Hepatocyte (in vitro differentiated cells): ENCODE measurements around the gene EPHA4. TPM values are rescaled to one million over a fixed set of nuclear protein-coding genes. Genes with fewer than 3 reads are reported as not detected.

Source experiments
- DNase-seq: peaks from one replicate; pipeline ENCODE4 v3.0.0-alpha.2; 2016; ENCODE audit warnings: low spot score
- H2AFZ ChIP-seq: fragments of 200-600 bp; sonication (generic); 2 replicates; pipeline ENCODE4 v1.6.0; 2016; ENCODE audit warnings: antibody characterized with exemption, mild to moderate bottlenecking
- H3K27ac ChIP-seq: fragments of 200-600 bp; sonication (generic); 2 replicates; pipeline ENCODE4 v1.5.1; 2016; ENCODE audit warnings: mild to moderate bottlenecking
- H3K27me3 ChIP-seq: fragments of 200-600 bp; sonication (generic); 2 replicates; pipeline ENCODE4 v1.6.1; 2016
- H3K36me3 ChIP-seq: fragments of 200-600 bp; sonication (generic); replicated peaks from 2 replicates; pipeline ENCODE4 v1.5.1; 2016; ENCODE audit warnings: low read depth; ENCODE audit not compliant: insufficient read depth
- H3K4me1 ChIP-seq: fragments of 200-600 bp; sonication (generic); 2 replicates; pipeline ENCODE4 v1.5.1; 2016; ENCODE audit warnings: mild to moderate bottlenecking, moderate library complexity; ENCODE audit not compliant: insufficient read depth
- H3K4me2 ChIP-seq: fragments of 200-600 bp; sonication (generic); 2 replicates; pipeline ENCODE4 v1.6.0; 2016
- H3K4me3 ChIP-seq: fragments of 200-600 bp; sonication (generic); 2 replicates; pipeline ENCODE4 v1.5.1; 2016; ENCODE audit warnings: mild to moderate bottlenecking
- H3K79me2 ChIP-seq: fragments of 200-600 bp; sonication (generic); 2 replicates; pipeline ENCODE4 v1.6.0; 2017; ENCODE audit warnings: mild to moderate bottlenecking
- H3K9me2 ChIP-seq: fragments of 200-600 bp; sonication (generic); replicated peaks from 2 replicates; pipeline ENCODE4 v1.6.0; 2017; ENCODE audit warnings: mild to moderate bottlenecking; ENCODE audit not compliant: insufficient read depth
- H3K9me3 ChIP-seq: fragments of 200-600 bp; sonication (generic); 2 replicates; pipeline ENCODE4 v1.5.1; 2016; ENCODE audit warnings: low read depth, mild to moderate bottlenecking
- H4K20me1 ChIP-seq: fragments of 200-600 bp; sonication (generic); 2 replicates; pipeline ENCODE4 v1.6.0; 2016; ENCODE audit warnings: mild to moderate bottlenecking; ENCODE audit not compliant: insufficient read depth, poor library complexity, severe bottlenecking
- CTCF ChIP-seq: fragments of 200-600 bp; sonication (generic); IDR thresholded peaks from 2 replicates; pipeline ENCODE4 v1.5.1; 2016; ENCODE audit warnings: antibody characterized with exemption, mild to moderate bottlenecking; ENCODE audit not compliant: poor library complexity
- EZH2 ChIP-seq: fragments of 200-600 bp; sonication (generic); IDR thresholded peaks from 2 replicates; pipeline ENCODE4 v1.6.1; 2016; ENCODE audit warnings: antibody characterized with exemption, mild to moderate bottlenecking, borderline replicate concordance
- EZH2phosphoT487 ChIP-seq: fragments of 200-600 bp; sonication (generic); IDR thresholded peaks from one replicate; pipeline ENCODE4 v1.6.1; 2018; ENCODE audit warnings: antibody characterized with exemption, mild to moderate bottlenecking, low read depth, moderate library complexity; ENCODE audit not compliant: unreplicated experiment, severe bottlenecking
- WGBS: methylation state at CpG from one replicate; pipeline ENCODE4 v1.1.6; 2016; ENCODE audit warnings: low lambda C conversion rate; ENCODE audit errors: missing lambda C conversion rate; 5-methylcytosine and 5-hydroxymethylcytosine counted together
- polyA plus RNA-seq: library from polyadenylated mRNA; unstranded; fragments of >200 nt; fragmentation: Nextera tagmentation; extraction: Ambion mirVana; gene quantifications from 2 replicates; pipeline ENCODE4 v1.2.1, GENCODE V29; 2016
- total RNA-seq: library from RNA; depleted of rRNA; stranded (reverse); fragments of >200 nt; gene quantifications from 2 replicates; pipeline ENCODE4 v1.2.3, GENCODE V29; 2014

The EPHA4 gene
- total and polyA plus RNA-seq, 2 experiments from 2014 or later, result 7.8 to 36.8 TPM

GRCh38 chr2:221553333-221553732, 18.8 kb downstream of the EPHA4 start:
- no peaks in the 10 kb centered on the region for H3K36me3 ChIP-seq
- no peaks in the 10 kb centered on the region for H3K9me3 ChIP-seq
- H3K27ac ChIP-seq, result no peak overlapping the region
- no peak overlapping the region for H2AFZ ChIP-seq
- H4K20me1 ChIP-seq, result peaks cover 7% of the 10 kb centered on the region
- H3K27me3 ChIP-seq, result no peaks in the 10 kb centered on the region
- no peak overlapping the region for H3K4me2 ChIP-seq
- H3K4me3 ChIP-seq, result no peak overlapping the region
- TF ChIP-seq EZH2phosphoT487 (no peak), EZH2 (no peak), CTCF (no peak)
- 62% methylated on average over 4 of the region's 4 CpGs for WGBS
- no peaks in the 10 kb centered on the region for H3K9me2 ChIP-seq
- peaks cover 40% of the 10 kb centered on the region for H3K79me2 ChIP-seq
- peaks cover 11% of the 10 kb centered on the region for H3K4me1 ChIP-seq
- no peak for DNase-seq

DNA sequence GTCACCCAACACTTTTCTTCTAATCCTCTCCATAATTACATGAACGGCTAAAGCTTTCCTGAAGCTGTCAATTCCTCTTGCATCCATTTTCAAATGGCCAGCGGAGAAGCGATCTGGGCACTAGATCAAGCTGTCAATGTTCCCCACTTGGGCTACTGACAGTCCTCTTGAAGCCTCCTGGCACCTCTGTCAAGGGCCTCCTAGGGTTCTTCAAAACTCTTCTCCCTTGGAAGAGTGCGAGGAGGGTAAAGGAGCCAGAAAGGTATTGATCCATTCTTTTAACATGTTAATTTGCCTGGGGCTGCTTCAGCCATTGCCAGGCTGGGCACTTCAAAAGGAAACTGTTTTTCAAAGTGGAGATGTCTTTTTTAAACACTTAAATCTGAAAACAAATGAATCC, 19.8 kb downstream of the EPHA4 start:
- H2AFZ ChIP-seq, result no peak overlapping the region
- DNase-seq, result no peak
- H3K4me3 ChIP-seq, result no peak overlapping the region
- no peak overlapping the region for H3K4me2 ChIP-seq
- peaks cover 3% of the 10 kb centered on the region for H4K20me1 ChIP-seq
- H3K36me3 ChIP-seq, result no peaks in the 10 kb centered on the region
- H3K4me1 ChIP-seq, result peaks cover 11% of the 10 kb centered on the region
- no peaks in the 10 kb centered on the region for H3K27me3 ChIP-seq
- H3K9me2 ChIP-seq, result no peaks in the 10 kb centered on the region
- H3K79me2 ChIP-seq, result peaks cover 35% of the 10 kb centered on the region
- no peaks in the 10 kb centered on the region for H3K9me3 ChIP-seq
- TF ChIP-seq CTCF (no peak), EZH2phosphoT487 (no peak), EZH2 (no peak)
- WGBS, result 60% methylated on average over 4 of the region's 4 CpGs
- H3K27ac ChIP-seq, result no peak overlapping the region

GRCh38 chr2:221551864-221552263, 20.2 kb downstream of the EPHA4 start:
- WGBS, result 53% methylated on average over 1 of the region's 1 CpG
- Histone ChIP-seq H3K4me1 (peaks cover 11% of the 10 kb centered on the region), H4K20me1 (no peaks in the 10 kb centered on the region), H3K4me2 (no peak overlapping the region), H3K9me3 (no peaks in the 10 kb centered on the region), H3K36me3 (no peaks in the 10 kb centered on the region), H3K9me2 (no peaks in the 10 kb centered on the region), H3K79me2 (peaks cover 30% of the 10 kb centered on the region), H3K27ac (no peak overlapping the region), H2AFZ (no peak overlapping the region), H3K4me3 (no peak overlapping the region), H3K27me3 (no peaks in the 10 kb centered on the region)
- TF ChIP-seq CTCF (no peak), EZH2 (no peak), EZH2phosphoT487 (no peak)
- no peak for DNase-seq

GRCh38 chr2:221549143-221549542, 23.0 kb downstream of the EPHA4 start:
- H3K9me2 ChIP-seq, result no peaks in the 10 kb centered on the region
- H2AFZ ChIP-seq, result no peak overlapping the region
- no peak overlapping the region for H3K4me3 ChIP-seq
- no peak overlapping the region for H3K4me2 ChIP-seq
- no peaks in the 10 kb centered on the region for H3K27me3 ChIP-seq
- TF ChIP-seq CTCF (no peak), EZH2 (no peak), EZH2phosphoT487 (no peak)
- no peak for DNase-seq
- no peaks in the 10 kb centered on the region for H4K20me1 ChIP-seq
- H3K4me1 ChIP-seq, result peaks cover 5% of the 10 kb centered on the region
- H3K27ac ChIP-seq, result no peak overlapping the region
- peaks cover 29% of the 10 kb centered on the region for H3K79me2 ChIP-seq
- no peaks in the 10 kb centered on the region for H3K9me3 ChIP-seq
- H3K36me3 ChIP-seq, result no peaks in the 10 kb centered on the region
